ENCODE results near the gene ACOXL. TPM values are rescaled to one million over a fixed set of nuclear protein-coding genes. Genes with fewer than 3 reads are reported as not detected.

ACOXL gene
- total RNA-seq, 1 donor from 2014 or later, result 0.58 TPM

GRCh38 chr2:110995911-110996310, 263.5 kb downstream of the ACOXL start:
- no peak for DNase-seq (ENCODE audit: low read depth)
- Histone ChIP-seq H3K36me3 (ENCODE audit: control insufficient read depth, insufficient read depth, low read length) (no peaks in the 10 kb centered on the region), H3K27me3 (ENCODE audit: control insufficient read depth, insufficient read depth, low read length) (no peaks in the 10 kb centered on the region), H3K4me3 (ENCODE audit: low read depth, low read length) (no peak overlapping the region)
- TF ChIP-seq, protein P1, sequence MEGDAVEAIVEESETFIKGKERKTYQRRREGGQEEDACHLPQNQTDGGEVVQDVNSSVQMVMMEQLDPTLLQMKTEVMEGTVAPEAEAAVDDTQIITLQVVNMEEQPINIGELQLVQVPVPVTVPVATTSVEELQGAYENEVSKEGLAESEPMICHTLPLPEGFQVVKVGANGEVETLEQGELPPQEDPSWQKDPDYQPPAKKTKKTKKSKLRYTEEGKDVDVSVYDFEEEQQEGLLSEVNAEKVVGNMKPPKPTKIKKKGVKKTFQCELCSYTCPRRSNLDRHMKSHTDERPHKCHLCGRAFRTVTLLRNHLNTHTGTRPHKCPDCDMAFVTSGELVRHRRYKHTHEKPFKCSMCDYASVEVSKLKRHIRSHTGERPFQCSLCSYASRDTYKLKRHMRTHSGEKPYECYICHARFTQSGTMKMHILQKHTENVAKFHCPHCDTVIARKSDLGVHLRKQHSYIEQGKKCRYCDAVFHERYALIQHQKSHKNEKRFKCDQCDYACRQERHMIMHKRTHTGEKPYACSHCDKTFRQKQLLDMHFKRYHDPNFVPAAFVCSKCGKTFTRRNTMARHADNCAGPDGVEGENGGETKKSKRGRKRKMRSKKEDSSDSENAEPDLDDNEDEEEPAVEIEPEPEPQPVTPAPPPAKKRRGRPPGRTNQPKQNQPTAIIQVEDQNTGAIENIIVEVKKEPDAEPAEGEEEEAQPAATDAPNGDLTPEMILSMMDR (IDR thresholded peaks at IDR 0.05; ENCODE audit: insufficient read depth, low read length, poor library complexity, severe bottlenecking), result no peak

DNA sequence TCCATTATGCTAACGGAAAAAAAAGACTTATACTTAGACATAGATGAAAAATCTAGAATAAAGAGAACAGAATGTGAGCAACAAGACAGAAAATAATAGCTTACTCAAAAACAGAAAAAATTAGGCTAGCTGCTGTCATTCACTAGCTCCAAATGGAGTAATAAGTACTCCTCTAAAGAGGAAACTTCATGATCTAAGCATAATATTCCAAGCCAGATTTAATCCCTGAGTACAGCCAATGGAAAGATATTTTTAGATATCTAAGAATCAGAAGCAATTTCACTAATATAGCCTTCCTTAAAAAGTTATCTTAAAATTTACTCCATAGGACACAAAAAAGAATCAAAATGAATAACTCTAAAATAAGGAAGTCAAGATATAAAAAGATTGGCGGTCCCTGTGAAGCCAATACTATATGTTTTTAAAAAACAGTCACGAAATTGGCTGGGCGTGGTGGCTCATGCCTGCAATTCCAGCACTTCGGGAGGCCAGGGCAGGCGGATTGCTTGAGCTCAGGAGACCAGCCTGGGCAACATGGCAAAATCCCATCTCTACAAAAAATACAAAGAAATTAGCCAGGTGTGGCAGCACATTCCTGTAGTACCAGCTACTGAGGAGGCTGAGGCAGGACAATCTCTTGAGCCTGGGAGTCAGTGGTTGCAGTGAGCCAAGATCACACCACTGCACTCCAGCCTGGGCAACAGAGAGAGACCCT, 265.1 kb downstream of the ACOXL start:
- Histone ChIP-seq H3K4me3 (ENCODE audit: low read depth, low read length) (no peak overlapping the region), H3K27me3 (ENCODE audit: control insufficient read depth, insufficient read depth, low read length) (no peaks in the 10 kb centered on the region), H3K36me3 (ENCODE audit: control insufficient read depth, insufficient read depth, low read length) (no peaks in the 10 kb centered on the region)
- TF ChIP-seq, protein P1 (IDR thresholded peaks at IDR 0.05; ENCODE audit: insufficient read depth, low read length, poor library complexity, severe bottlenecking), result no peak
- no peak for DNase-seq (ENCODE audit: low read depth)

DNA sequence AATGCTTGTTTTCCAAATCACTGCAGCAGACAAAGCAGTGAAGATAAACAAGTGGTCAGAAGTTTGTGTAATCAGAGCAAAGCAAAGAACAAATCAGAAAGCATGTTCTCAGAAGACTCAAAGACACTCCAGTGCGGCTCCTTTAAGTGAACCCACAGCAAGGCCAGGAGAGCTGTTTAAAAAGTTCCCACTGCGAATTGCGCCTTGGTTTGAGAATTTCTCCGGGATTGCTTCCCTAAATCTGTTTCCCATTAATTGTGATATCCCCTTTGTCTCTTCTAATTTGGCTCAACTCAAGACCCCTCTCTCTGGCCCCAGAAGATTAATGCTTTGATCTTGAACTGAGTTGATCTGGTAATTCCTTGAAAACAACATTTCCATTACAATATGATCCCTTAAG, 265.9 kb downstream of the ACOXL start:
- TF ChIP-seq, protein P1 (IDR thresholded peaks at IDR 0.05; ENCODE audit: insufficient read depth, low read length, poor library complexity, severe bottlenecking), result no peak
- no peaks in the 10 kb centered on the region for H3K27me3 ChIP-seq (ENCODE audit: control insufficient read depth, insufficient read depth, low read length)

GRCh38 chr2:110999626-111000025, 267.3 kb downstream of the ACOXL start:
- Histone ChIP-seq H3K36me3 (ENCODE audit: control insufficient read depth, insufficient read depth, low read length) (no peaks in the 10 kb centered on the region), H3K4me3 (ENCODE audit: low read depth, low read length) (no peak overlapping the region), H3K27me3 (ENCODE audit: control insufficient read depth, insufficient read depth, low read length) (no peaks in the 10 kb centered on the region)
- TF ChIP-seq, protein P1 (IDR thresholded peaks at IDR 0.05; ENCODE audit: insufficient read depth, low read length, poor library complexity, severe bottlenecking), result no peak
- no peak for DNase-seq (ENCODE audit: low read depth)

More for the DNA sequence above, 265.9 kb downstream of the ACOXL start:
- H3K36me3 ChIP-seq (ENCODE audit: control insufficient read depth, insufficient read depth, low read length), result no peaks in the 10 kb centered on the region
- DNase-seq (ENCODE audit: low read depth), result no peak
- H3K4me3 ChIP-seq (ENCODE audit: low read depth, low read length), result no peak overlapping the region

- H3K4me3 ChIP-seq (ENCODE audit: low read depth, low read length), result no peak overlapping the region
- peaks cover 2% of the 10 kb centered on the region for H3K27me3 ChIP-seq (ENCODE audit: control insufficient read depth, insufficient read depth, low read length)
- H3K36me3 ChIP-seq (ENCODE audit: control insufficient read depth, insufficient read depth, low read length), result no peaks in the 10 kb centered on the region
- no peak for DNase-seq (ENCODE audit: low read depth)
- TF ChIP-seq, protein P1 (IDR thresholded peaks at IDR 0.05; ENCODE audit: insufficient read depth, low read length, poor library complexity, severe bottlenecking), result no peak
Measured at GRCh38 chr2:111005307-111005706, 272.9 kb downstream of the ACOXL start.

- Histone ChIP-seq H3K36me3 (ENCODE audit: control insufficient read depth, insufficient read depth, low read length) (no peaks in the 10 kb centered on the region), H3K27me3 (ENCODE audit: control insufficient read depth, insufficient read depth, low read length) (peaks cover 2% of the 10 kb centered on the region), H3K4me3 (ENCODE audit: low read depth, low read length) (no peak overlapping the region)
- TF ChIP-seq, protein P1 (IDR thresholded peaks at IDR 0.05; ENCODE audit: insufficient read depth, low read length, poor library complexity, severe bottlenecking), result no peak
- DNase-seq (ENCODE audit: low read depth), result no peak
Measured at GRCh38 chr2:111005821-111006220, 273.4 kb downstream of the ACOXL start.

All from kidney epithelial cell (primary cell).